ENCODE results near the gene MAPK8IP2.
A peak's percentile ranks its signal among the peaks of the same experiment; 100 is the strongest.

Gene MAPK8IP2

DNA sequence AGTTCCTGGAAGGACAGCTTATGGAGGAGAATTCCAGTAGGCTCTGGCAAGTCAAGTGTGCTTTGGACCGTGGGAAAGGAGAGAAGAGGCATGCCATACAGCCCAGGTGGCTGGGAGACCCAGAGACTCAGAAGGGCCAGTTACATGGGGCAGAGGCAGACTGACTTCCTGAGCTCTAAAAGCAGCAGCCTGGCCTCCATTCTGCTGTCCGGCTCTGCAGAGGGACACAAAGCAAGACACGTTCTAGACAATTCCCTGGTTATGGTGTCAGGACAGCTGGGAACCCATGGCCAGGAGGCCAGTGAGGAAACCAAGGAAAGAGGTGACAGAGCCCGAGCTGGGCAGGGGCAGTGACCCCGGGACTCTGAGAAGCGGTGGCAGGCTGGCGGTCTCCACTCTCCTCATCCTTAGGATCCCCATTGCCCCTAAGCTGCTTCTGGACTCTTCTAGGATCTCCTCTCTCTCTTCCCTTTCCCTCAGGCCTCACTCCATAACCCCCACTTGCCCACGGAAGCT is 25.1 kb upstream of the MAPK8IP2 start:
- DNase-seq (ENCODE audit: low read depth in 2 of 2, low spot score in 1 of 2) = no peak

DNA sequence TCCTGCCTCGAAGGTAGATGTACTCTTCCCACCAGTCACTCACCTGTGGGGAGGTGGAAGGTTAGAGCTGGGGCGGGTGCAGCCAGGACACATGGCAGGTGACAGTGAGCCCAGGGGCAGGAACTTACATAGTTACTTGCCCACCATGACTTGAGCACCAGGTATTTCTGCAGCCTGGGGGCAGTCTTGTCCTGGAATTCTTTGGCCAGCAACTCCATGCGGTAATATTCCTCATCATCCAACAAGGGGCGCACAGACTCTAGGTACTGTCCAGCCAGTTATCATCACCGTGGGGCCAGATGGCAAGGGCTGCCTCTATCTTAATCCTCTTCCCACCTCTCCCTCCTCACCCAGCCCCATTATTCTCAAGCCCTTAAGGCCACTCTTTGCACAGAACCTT is 24.5 kb upstream of the MAPK8IP2 start:
- DNase-seq (ENCODE audit: low read depth in 2 of 2, low spot score in 1 of 2) = no peak

DNA sequence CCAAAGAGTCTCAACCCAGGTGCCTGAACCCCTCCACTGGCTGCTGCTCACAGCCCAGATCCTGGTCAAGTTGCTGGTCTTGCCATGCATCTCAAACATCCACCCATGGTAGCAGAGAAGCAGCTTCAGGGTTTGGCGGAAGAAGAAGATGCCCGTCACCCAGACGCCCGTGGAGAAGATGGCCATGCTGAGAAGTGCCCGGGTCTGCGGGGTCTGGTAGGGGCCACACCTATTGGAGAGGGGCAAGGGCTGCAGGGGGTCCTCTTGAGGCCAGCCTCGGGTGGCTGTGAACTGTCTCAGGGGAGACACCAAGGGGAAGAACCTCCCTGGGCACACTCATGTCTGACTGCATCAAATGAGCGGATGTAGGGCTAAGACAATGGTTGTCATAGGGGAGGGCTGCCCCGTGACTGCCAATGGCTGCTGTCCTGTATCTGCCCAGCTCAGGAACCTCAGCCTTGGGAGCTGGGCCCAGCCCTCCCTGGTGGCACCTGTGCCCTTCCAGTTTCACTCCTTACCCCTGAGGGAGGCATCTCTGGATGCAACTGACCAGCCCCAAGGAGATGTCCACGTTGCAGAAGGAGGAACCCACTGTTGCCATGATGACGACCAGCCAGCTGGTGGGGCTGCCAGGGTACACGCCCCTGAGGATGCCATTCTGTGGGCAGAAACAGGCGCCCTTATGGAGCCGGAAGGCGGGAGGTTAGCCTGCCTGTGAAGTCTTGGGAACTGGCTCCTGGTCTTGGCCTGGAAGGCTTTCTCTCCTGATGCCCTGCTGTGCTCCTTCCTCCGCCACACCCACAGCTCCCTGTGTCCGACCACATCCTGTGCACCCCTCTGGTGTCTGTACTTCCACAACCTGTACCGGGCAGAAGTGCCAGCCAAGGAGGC is 23.5 kb upstream of the MAPK8IP2 start:
- DNase-seq (ENCODE audit: low read depth in 2 of 2, low spot score in 1 of 2) = no peak

DNA sequence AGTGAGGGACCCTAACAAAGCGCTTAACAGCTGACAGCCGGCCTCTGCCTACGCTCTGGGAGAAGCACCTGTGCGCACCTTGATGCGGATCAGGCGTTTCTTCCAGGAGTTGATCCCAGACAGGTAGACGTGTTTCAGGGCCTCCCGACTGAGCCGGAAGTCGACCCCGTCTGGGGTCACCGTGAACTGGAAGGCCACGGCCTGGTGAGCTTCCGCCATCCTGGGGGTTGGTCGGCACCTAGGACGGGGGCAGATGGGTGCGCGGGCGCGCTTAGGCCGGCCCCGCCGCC is 23.0 kb upstream of the MAPK8IP2 start:
- DNase-seq (ENCODE audit: low read depth in 2 of 2, low spot score in 1 of 2) = no peak

DNA sequence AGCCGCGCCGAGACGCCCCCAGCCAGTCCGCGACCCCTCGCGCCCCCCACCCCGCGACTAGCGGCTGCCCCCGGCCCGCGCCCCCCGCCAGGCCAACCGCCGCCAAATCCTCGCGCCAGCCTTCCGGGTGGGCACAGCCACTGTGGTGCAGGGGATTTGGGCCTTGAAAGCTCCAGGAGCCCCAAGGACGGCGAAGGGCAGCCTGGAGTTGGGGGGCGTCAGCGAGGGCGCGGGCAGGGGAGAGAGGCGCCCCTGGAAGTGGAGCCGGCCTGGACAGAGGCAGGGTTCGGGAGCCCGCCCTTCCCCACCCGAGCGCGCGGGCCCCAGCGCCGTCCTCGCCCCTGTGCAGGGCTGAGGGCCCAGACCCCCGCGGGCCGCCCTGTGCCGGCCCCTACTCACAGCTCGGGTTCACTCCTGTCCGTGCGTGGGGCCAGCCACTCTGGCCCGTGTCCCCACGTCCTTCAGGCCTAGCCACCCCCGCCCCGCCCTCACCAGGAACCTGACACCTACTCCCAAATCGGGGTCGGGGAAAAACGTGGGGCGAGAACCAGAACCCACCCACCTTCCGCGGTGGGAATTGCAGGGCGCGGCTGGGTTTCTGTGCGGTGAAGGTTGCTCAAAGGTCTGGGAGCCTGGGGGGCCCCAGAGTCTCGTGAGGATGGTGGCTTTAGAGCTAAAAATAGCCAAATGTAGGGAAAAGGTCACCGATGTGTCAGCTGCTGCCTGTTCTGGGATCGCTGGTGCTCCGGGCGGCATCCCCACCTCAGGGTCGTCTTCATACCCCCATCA is 22.4 kb upstream of the MAPK8IP2 start, which contains the start of gene CPT1B:
TSS of gene CPT1B (minus strand) at position 441 of the 789 bp plus-strand sequence. CDS start 512 bp downstream, outside the sequence.
- DNase-seq (ENCODE audit: low read depth in 2 of 2, low spot score in 1 of 2) = no peak

DNA sequence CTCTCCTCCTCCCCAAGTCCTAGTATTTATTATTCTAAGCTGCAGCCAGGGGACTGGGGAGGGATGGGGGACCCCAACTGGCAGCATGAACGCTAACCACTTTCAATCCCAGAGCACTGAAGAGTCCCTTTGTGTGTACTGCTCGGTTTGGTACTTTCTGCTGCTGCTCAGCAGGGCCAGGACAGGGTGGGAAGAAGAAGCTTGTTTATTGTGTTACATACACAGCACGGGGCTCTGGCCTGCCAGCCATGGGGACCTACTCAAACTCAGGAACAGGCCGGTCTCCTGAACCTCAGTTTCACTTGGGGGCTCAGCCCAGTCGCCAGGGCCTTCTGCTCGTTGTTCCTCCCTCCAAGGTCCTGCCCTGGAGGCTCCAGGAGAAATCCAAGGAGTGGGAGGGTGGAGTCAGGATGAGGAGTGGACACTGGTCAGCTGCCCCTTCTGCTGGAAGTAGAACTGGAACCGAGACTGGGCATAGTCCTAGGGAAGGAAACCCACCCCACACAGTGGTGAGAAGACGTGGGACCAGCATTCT is 21.8 kb upstream of the MAPK8IP2 start:
- DNase-seq (ENCODE audit: low read depth in 2 of 2, low spot score in 1 of 2) = no peak

DNA sequence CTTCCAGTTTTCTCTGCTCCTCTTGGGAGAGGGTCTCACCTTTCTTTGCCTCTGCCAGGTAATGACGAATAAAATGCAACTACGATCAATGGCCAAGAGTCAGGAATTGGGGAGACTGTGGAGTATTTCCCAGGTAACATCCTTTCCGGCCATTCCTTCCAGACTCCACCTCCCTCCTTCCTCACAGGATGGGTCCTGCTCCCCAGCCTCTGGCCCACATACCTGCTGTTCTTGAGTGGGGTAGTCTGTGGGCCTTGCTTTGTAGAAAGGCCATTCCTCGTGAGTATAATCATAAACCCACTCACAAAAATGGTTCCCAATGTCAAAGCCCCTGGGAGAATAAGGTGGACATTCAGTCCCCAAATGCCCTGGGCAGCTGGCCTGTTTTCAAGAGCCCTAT is 20.8 kb upstream of the MAPK8IP2 start:
- no peak for DNase-seq (ENCODE audit: low read depth in 2 of 2, low spot score in 1 of 2)

DNA sequence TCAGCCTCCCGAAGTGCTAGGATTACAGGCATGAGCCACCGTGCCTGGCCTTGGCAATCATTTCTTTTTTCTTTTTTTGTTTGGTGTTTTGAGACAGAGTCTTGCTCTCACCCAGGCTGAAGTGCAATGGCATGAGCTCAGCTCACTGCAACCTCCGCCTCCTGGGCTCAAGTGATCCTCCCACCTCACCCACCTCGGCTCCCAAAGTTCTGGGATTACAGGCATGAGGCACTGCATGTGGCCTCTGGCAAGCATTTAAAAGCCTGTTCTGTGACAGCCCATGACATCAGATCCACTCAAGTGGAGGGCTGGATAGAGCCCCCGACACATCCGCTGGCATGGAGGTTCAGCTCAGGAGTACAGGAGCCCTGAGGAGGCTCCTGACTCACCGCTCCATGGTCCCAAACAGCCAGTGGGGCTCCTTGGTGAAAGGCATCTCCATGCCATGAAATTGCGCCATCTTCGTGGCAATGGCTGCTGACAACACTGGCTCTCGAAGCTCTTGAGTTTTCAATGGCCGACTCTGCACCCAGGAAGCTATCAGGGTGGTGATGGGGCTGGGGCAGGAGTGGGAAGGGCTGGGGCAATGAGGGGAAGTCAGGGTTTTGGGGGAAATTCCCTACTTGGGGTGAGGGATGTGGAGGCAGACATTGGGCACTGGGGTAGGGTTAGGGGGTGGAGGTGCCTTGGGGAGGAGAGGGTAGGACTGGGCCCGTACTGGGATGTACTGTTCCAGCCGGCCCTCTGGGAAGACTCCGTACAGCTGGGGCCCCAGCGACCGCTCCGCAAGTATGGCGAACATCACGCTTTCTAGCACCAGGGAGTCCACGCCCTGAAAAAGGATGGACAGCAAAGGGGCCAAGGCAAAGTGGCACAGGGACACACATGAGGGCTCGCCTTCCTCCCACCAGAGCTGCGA is 19.3 kb upstream of the MAPK8IP2 start:
- DNase-seq (ENCODE audit: low read depth in 2 of 2, low spot score in 1 of 2) = no peak

DNA sequence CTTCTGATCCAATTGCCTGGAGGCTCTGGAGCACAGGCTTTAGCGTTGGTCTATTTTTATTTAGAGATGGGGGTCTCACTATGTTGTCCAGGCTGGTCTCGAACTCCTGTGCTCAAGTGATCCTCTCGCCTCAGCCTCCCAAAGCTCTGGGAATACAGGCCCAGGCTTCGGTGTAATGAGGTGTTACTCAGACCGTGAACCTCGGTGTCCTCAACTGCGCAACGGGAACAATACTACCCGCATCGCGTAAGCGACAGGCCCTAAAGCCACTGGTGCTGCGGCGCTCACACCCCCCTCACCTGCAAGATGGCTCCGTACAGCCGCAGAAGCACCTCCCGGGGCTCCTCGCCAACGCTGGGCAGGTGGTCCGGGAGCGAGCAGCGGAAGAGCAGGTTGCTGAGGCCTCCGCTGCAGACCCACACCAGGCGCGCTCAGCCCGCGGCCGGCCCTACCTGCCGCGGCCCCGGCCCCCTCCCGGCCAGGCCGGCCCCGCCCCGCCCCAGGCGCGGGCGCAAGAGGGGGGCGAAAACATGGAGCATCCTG is 18.6 kb upstream of the MAPK8IP2 start:
- DNase-seq (ENCODE audit: low read depth in 2 of 2, low spot score in 1 of 2) = no peak

DNA sequence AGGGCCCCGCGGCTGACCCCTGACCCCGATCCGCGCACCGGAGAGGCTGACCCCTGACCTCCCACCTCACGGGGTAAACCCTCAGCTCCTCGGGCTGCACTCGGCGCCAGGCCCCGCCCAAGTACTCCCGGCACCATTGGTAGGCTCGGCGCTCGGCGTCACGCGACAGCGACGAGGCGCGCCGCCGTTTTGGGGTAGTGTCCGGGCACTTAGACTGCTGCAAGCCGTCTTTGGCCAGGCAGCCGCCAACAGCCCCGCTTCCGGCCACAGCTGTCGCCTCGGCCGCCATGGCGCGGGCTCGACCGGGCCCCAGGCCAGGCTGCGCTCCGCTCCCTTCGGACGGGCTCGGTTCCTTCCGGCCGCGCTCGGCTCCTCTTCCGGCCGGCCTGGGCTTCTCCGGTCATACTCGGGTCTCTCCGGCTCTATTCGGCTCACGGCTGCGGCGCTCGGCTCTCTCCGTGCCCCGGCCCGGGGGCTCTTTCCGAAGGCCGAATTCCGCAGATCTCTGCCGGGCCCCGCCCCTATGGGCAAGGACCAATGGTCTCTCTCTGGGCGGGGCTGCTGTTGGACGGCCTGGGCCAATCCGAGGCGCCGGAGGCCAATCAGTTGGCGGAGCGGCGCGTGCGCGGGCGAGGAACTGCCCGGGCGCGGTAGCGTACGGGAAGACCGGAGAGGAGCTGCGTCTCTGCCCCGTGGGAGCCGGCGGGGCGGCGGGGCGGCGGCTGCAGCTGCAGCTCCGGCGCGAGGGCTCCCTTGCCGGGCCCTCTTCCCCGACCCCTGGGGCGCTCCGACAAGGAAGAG is 17.9 kb upstream of the MAPK8IP2 start, which contains the start of gene CHKB:
TSS of gene CHKB (minus strand) at position 357 of the 801 bp plus-strand sequence. CDS start at position 289, 68 bp downstream.
- peak; percentile 90 to 96 for DNase-seq (ENCODE audit: low read depth in 2 of 2, low spot score in 1 of 2)

DNA sequence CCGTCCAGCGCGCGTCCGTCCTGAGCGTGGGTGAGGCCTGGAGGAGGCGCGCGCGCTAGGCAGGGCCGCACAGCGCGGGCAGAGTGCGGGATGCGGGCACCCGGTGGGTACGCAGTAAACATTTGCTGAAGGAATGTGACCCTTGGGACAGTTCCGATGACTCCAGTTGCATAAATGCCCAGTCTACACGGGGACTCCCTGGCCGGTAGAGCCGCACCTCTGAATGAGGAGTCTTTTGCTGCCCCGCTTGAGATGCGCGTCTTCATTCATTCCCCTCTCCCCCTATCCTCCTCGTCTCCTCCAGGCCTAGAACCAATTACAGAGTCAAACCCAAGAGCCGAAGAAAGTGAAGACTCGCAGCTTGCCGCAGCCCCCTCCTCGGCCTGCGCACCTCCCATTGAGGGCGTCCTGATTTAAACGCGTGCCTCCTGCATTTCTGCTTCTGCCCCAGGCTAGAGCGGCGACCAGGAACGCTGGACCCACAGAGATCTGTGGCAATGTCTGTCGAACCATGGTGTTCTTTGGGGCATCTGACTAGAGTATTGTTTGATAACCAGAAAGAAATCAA is 17.2 kb upstream of the MAPK8IP2 start:
- DNase-seq (ENCODE audit: low read depth in 2 of 2, low spot score in 1 of 2) = no peak

DNA sequence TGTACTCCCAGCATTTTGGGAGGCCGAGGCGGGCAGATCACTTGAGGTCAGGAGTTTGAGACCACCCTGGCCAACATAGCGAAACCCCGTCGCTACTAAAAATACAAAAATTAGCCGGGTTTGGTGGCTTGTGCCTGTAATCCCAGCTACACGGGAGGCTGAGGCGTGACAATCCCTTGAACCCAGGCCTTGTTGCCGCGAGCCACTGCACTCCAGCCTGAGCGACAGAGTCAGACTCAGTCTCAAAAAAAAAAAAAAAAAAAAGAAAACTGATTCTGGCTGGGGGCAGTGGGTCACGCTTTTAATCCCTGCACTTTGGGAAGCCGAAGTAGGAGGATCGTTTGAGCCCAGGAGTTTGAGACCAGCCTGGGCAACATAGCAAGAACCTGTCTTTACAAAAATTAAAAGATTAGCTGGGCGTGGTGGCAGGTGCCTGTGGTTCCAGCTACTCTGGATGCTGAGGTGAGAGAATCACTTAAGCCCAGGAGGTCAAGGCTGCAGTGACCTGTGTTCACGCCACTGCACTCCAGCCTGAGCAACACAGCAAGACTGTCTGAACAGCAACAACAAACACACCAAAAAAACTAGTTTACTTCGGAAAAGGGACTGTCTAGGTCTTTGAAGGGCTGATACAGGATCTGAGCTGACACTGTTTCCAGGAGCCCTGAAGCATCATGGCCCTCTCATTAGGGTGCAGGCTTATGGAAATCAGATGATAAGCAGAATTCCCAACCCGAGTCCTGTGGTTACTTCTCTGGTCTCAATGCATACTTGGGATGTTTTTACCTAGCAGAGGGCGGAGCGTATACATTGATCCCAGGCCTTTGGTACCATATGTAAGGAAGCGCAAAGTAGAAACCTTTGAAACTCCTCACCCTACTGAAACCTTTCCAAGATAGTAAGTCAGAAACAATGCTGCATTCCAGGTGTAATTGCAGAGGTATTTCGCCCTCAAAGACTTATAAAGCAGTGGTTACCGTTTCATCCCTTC is 16.2 kb upstream of the MAPK8IP2 start:
- DNase-seq (ENCODE audit: low read depth in 2 of 2, low spot score in 1 of 2) = no peak

DNA sequence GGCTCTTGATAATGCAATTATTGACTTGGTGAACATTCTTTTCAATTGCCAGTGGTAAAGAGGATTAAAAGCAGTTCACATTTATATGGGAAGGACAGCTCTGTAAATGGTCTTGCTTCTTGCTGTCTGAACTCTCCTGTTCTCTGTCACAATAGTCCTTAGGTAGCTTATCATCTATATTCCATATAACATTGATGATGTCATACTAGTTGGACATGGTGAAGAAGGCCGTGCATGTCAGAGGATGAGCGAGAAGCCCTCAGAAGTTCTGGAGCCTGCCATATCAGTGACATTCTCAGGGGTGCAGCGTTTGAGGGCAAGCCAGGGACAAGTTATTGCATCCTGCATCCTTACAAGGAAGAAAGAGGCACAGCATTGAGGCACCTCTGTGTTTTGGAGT is 15.4 kb upstream of the MAPK8IP2 start:
- no peak for DNase-seq (ENCODE audit: low read depth in 2 of 2, low spot score in 1 of 2)

DNA sequence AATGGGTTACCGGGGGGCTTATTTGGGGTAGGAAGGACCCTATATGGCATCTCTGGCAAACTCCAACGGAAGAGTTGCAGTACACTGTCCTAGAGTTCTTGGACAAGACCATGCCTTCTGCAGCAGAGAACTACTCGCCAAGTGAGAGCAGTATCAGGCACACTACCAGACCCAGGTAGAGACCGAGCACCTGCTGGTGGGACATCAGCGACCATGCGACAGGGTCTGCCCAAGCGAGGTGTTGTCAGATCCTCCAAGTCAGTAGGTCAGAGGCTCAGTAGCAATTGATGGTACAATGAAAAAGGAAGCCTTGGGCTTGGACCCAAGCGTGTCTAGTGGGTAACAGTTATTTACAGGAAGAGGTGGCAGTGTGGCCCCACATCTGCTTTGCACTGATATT is 14.8 kb upstream of the MAPK8IP2 start:
- no peak for DNase-seq (ENCODE audit: low read depth in 2 of 2, low spot score in 1 of 2)

DNA sequence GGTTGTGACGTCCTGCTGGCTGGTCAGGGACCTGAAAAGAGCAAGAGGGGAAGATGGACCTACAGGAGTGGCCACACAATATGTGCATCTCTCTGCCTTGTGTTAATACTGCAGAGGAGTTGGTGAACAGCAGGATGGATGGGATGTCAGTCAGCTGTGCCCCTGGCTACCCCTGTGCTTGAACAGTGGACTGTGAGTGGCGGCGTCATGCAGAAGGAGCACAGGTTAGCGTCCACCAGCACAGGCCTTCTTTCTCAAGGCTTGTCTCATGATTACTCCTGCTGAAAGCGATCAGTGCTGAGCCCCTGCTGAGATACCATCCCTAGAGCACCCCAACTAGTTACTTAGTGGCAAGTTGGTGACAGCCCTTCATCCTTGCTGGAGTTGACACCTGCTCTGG is 14.2 kb upstream of the MAPK8IP2 start:
- DNase-seq (ENCODE audit: low read depth in 2 of 2, low spot score in 1 of 2) = no peak

DNA sequence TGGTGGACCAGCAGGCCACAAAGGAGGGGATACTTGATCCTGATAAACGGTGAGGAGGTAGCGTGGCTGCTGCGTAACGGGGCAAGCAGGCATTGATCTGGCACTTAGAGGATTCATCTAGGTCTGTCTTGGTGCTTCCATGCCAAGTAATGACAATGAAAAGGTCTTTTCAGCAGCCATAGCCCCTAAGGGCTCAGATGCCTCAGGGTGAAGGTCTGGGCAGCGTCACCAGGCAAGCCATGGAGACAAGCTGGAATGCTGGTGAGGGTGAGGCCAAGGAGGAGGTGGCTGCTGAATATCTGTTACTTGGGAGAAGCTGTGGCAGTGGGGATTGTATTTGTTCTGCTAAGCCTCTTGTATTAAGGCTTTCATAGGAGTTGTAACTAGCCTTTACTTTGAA is 13.2 kb upstream of the MAPK8IP2 start:
- DNase-seq (ENCODE audit: low read depth in 2 of 2, low spot score in 1 of 2) = no peak

DNA sequence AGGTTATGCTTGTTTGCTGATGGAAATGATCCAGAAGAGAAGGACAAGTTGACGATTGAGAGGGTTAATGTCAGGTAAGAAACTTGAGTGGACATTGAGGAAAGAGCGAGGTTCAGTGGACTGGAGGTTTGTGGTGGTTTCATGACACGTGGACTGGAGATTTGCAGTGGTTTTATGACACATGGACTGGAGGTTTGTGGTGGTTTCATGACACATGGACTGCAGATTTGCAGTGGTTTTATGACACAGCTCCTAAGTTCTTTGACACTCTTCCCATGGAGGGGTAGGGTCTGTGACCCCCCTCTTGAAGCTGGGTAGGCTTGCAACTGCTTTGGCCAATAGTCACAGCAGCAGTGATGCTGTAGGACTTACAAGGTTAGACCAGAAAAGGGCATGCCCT is 5.4 kb upstream of the MAPK8IP2 start:
- DNase-seq (ENCODE audit: low read depth in 2 of 2, low spot score in 1 of 2) = no peak

DNA sequence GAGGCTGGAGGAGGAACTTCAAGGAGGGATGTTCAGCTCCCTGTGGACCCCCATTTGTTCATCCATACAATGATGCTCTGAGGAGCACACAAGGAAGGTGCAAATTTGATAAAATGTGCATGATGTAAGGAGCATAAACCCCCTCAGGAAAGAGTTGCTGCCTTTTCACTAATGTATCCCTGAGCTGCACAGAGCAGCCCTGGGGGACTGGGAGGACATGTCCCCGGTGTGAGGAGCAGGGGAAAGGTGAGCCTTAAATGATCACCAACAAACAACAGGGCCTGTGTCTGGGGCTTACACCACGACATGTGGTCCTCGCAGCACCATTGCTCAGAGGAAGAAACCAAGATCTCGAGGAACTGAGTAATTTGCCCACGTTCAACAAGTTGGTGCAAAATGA is 3.5 kb upstream of the MAPK8IP2 start:
- DNase-seq (ENCODE audit: low read depth in 2 of 2, low spot score in 1 of 2) = no peak

All from stimulated activated CD8-positive, alpha-beta memory T cell treated with anti-CD3 and anti-CD28 coated beads, Interleukin-4, amount 100 ng/mL, for 1 hour (primary cell).